ENCODE results near the gene STX2. TPM values are rescaled to one million over a fixed set of nuclear protein-coding genes. Genes with fewer than 3 reads are reported as not detected.

Gene STX2
- total and polyA plus RNA-seq, 2 donors (not counting 1 experiment from before 2014, with no cell fraction given), result 35.2 to 87.8 TPM

- Histone ChIP-seq H3K4me3 (replicated peaks in 1 of 4; ENCODE audit: control extremely low read depth in 1 of 4, insufficient read depth in 1 of 4, low read depth in 3 of 4, low read length in 4 of 4) (no peak overlapping the region), H3K79me2 (ENCODE audit: control insufficient read depth, insufficient read depth, low read length) (peaks cover 56% of the 10 kb centered on the region), H3K36me3 (ENCODE audit: control insufficient read depth, insufficient read depth, low read length) (peaks cover 1% of the 10 kb centered on the region), H2AFZ (ENCODE audit: low read length) (no peak overlapping the region), H3K27ac (ENCODE audit: insufficient read depth, low read length) (no peak overlapping the region), H3K9ac (ENCODE audit: insufficient read depth, low read length) (no peak overlapping the region), H3K27me3 (ENCODE audit: control insufficient read depth, insufficient read depth, low read length) (no peaks in the 10 kb centered on the region), H4K20me1 (ENCODE audit: control insufficient read depth, extremely low read depth, insufficient read depth, low read length) (no peaks in the 10 kb centered on the region), H3K4me2 (ENCODE audit: extremely low read depth, insufficient read depth, low read length) (no peak overlapping the region), H3K9me3 (ENCODE audit: control insufficient read depth, insufficient read depth, low read depth, low read length) (no peaks in the 10 kb centered on the region), H3K4me1 (ENCODE audit: control insufficient read depth, extremely low read depth, insufficient read depth, low read length) (peaks cover 22% of the 10 kb centered on the region)
- TF ChIP-seq EZH2 (IDR thresholded peaks at IDR 0.05; ENCODE audit: low read length, missing control alignments) (no peak), CTCF (conservative IDR thresholded peaks at IDR 0.05 in 1 of 2, IDR thresholded peaks at IDR 0.05 in 1 of 2; ENCODE audit: low read depth in 1 of 2, low read length in 2 of 2) (no peak)
- DNase-seq (ENCODE audit: low read depth in 2 of 2), result no peak
Measured at GRCh38 chr12:130828895-130829294, 10.2 kb downstream of the STX2 start.

- Histone ChIP-seq H3K4me2 (ENCODE audit: extremely low read depth, insufficient read depth, low read length) (peak overlapping the region; percentile 69), H3K9me3 (ENCODE audit: control insufficient read depth, insufficient read depth, low read depth, low read length) (no peaks in the 10 kb centered on the region), H3K27ac (ENCODE audit: insufficient read depth, low read length) (peak overlapping the region; percentile 30), H2AFZ (ENCODE audit: low read length) (no peak overlapping the region), H3K27me3 (ENCODE audit: control insufficient read depth, insufficient read depth, low read length) (no peaks in the 10 kb centered on the region), H3K4me1 (ENCODE audit: control insufficient read depth, extremely low read depth, insufficient read depth, low read length) (peaks cover 10% of the 10 kb centered on the region), H3K4me3 (replicated peaks in 1 of 4; ENCODE audit: control extremely low read depth in 1 of 4, insufficient read depth in 1 of 4, low read depth in 3 of 4, low read length in 4 of 4) (peak overlapping the region in 1 of 4 experiments; percentile 25), H3K36me3 (ENCODE audit: control insufficient read depth, insufficient read depth, low read length) (peaks cover 6% of the 10 kb centered on the region), H3K9ac (ENCODE audit: insufficient read depth, low read length) (no peak overlapping the region), H4K20me1 (ENCODE audit: control insufficient read depth, extremely low read depth, insufficient read depth, low read length) (no peaks in the 10 kb centered on the region), H3K79me2 (ENCODE audit: control insufficient read depth, insufficient read depth, low read length) (peaks cover 41% of the 10 kb centered on the region)
- peak in 1 of 2 donors; percentile 49 for DNase-seq (ENCODE audit: low read depth in 2 of 2)
- TF ChIP-seq CTCF (conservative IDR thresholded peaks at IDR 0.05 in 1 of 2, IDR thresholded peaks at IDR 0.05 in 1 of 2; ENCODE audit: low read depth in 1 of 2, low read length in 2 of 2), result no peak
- no peak for TF ChIP-seq EZH2 (IDR thresholded peaks at IDR 0.05; ENCODE audit: low read length, missing control alignments)
Measured at GRCh38 chr12:130827432-130827831, 11.6 kb downstream of the STX2 start.

GRCh38 chr12:130826151-130826801 lies 12.8 kb downstream of the STX2 start:
- Histone ChIP-seq H2AFZ (ENCODE audit: low read length) (no peak overlapping the region), H3K79me2 (ENCODE audit: control insufficient read depth, insufficient read depth, low read length) (peaks cover 31% of the 10 kb centered on the region), H3K9ac (ENCODE audit: insufficient read depth, low read length) (no peak overlapping the region), H3K4me3 (replicated peaks in 1 of 4; ENCODE audit: control extremely low read depth in 1 of 4, insufficient read depth in 1 of 4, low read depth in 3 of 4, low read length in 4 of 4) (no peak overlapping the region), H3K27me3 (ENCODE audit: control insufficient read depth, insufficient read depth, low read length) (no peaks in the 10 kb centered on the region), H4K20me1 (ENCODE audit: control insufficient read depth, extremely low read depth, insufficient read depth, low read length) (no peaks in the 10 kb centered on the region), H3K4me1 (ENCODE audit: control insufficient read depth, extremely low read depth, insufficient read depth, low read length) (peaks cover 10% of the 10 kb centered on the region), H3K9me3 (ENCODE audit: control insufficient read depth, insufficient read depth, low read depth, low read length) (no peaks in the 10 kb centered on the region), H3K36me3 (ENCODE audit: control insufficient read depth, insufficient read depth, low read length) (peaks cover 6% of the 10 kb centered on the region), H3K27ac (ENCODE audit: insufficient read depth, low read length) (peak overlapping the region; percentile 39), H3K4me2 (ENCODE audit: extremely low read depth, insufficient read depth, low read length) (no peak overlapping the region)
- peak; percentile 38 to 60 for DNase-seq (ENCODE audit: low read depth in 2 of 2)
- TF ChIP-seq EZH2 (IDR thresholded peaks at IDR 0.05; ENCODE audit: low read length, missing control alignments) (no peak), CTCF (conservative IDR thresholded peaks at IDR 0.05 in 1 of 2, IDR thresholded peaks at IDR 0.05 in 1 of 2; ENCODE audit: low read depth in 1 of 2, low read length in 2 of 2) (peak; percentile 49 to 64)
